Measurements from ENCODE around the gene LRRC75B.

- peak; percentile 61 for TF ChIP-seq POLR2AphosphoS5 (IDR thresholded peaks at IDR 0.05; ENCODE audit: low read depth, low read length)
- peak; percentile 69; the same call in 1 of the 2 replicates for TF ChIP-seq TAF1 (IDR thresholded peaks at IDR 0.05; ENCODE audit: borderline replicate concordance, insufficient read depth, low read length)
- TF ChIP-seq SIN3A (IDR thresholded peaks at IDR 0.05; ENCODE audit: borderline replicate concordance, insufficient read depth, low read length), result no peak
- no peak for TF ChIP-seq REST (IDR thresholded peaks at IDR 0.05; ENCODE audit: insufficient read depth in 1 of 2, low read depth in 2 of 2, low read length in 2 of 2)
- peak; percentile 11 for TF ChIP-seq FOXP2 (optimal IDR thresholded peaks at IDR 0.05; ENCODE audit: borderline replicate concordance, extremely low read depth, extremely low read length, insufficient read depth)
Measured at GRCh38 chr22:24592851-24593558, at the start of gene LRRC75B.

Measured in PFSK-1 (cell line).